GM21423 (cell line): ENCODE measurements around the gene PNMA5.
"Not testable (repeated sequence)": the region's sequence is repeated elsewhere in the genome, so short reads cannot be mapped to it uniquely, and the experiment has no call there.

Experiments
- ATAC-seq: cut with Tn5 transposase; IDR thresholded peaks from one replicate; pipeline ENCODE4 v1.9.1; 2021; ENCODE audit warnings: mild to moderate bottlenecking, moderate library complexity; ENCODE audit not compliant: unreplicated experiment

PNMA5 gene

DNA sequence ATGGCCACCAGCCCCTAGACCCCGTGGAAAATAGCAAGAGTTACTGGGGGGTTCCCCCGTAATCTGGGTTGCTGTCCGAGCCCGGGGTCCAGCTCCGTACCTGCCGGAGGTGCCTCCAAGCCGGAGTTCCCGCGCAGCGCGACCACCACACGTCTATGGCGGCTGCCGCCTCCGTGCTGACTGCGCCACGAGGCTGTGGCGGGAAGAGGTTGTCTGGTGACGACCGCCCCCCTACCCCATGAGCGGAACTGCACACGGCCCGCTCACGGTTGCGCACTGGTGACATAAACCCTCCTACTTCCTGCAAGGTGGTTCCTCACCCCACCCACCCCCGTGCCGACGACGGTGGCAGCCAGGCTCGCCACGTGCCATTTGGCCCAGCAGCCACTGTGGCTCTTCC, at the start of gene PNMA5:
Gene PNMA5 (minus strand): TSS at position 184 of the 400 bp plus-strand sequence. CDS start 2,518 bp downstream, outside the sequence.
- no peak for ATAC-seq

DNA sequence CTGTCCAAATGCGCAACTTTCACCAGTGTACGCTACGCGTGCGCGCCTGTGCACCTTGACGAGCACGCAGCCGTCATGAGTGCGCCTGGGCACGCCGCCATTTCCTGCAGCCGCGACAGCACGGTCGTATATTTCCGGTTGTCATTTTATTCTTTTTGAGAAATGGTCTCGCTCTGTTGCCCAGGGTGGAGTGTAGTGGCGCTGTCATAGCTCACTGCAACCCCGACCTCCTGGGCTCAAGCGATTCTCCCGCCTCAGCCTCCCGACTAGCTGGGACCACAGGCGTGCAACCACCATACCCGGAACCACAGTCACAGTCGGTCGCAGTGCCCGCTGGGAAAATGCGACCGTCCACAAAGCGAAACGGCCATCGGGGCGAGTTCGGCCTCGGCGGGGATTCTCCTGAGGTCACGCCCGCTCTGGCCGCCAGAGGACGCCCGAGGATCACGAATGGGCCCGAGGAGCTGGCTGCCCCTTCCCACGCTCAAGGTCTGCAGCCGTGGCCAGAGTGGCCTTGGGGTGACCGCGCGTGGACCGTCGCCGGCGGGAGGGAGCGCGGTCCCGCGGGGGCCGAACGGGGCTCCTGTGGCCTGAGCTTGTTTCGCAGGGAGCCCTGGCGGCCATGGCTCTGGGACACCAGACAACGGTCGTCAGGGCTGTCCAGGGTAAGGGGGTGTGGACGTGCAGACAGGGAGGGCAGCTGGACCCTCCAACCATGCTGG, 38.6 kb upstream of the PNMA5 start:
- ATAC-seq, result peak; percentile 93

DNA sequence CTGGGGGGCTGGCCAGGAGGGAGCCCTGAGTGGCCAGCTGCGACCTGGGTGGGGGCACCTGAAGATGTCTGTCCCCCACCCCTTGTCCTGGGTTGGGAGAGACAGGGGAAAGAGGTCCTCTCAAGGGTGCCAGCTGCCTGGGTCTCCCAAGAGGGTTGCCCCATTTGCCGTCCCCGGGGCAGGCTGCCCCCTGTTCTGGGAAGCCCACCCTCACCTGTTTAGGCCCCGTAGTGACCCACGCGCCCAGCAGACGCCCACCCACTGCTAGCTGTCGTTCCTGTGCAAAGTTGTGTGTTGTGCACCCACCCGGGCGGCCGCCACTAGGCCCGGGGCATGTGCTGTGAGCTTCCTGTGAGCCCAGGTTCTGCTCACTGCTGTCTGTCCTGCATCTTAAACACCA, 36.9 kb upstream of the PNMA5 start:
- ATAC-seq, result no peak

DNA sequence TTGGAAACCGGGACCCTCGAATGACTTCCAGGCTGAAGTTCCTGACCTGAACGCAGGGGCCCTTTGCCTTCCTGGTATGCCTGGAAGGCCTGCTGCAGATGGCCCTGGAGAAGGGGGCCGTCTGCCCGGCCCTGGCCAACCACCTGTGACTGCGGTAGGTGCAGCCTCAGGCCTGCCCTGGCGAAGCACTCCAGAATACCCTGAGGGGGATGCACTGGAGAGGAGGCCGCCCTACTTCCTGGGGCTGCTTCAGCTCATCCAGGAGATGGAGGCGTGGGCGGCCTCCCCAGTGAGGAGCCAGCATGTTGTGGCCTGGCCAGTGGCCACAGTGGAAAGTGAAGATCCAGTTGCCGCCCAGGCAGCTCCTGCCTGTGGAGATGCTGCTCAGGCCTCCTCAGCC, 36.0 kb upstream of the PNMA5 start:
- no peak for ATAC-seq

DNA sequence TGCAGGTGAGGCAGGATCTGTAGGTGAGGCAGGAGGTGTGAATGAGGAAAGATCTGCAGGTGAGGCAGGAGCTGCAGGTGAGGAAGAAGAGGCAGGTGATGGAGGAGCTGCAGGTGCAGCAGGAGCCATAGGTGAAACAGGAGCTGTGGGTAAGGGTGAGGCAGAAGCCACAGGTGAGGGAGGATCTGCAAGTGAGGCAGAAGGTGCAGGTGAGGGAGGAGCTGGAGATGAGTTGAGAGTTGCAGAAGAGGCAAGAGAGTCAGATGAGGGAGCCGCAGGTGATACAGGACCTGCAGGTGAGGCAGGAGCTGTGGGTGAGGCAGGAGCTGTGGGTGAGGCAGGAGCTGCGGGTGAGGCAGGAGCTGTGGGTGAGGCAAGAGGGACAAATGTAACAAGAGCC, 35.2 kb upstream of the PNMA5 start:
- no peak for ATAC-seq

DNA sequence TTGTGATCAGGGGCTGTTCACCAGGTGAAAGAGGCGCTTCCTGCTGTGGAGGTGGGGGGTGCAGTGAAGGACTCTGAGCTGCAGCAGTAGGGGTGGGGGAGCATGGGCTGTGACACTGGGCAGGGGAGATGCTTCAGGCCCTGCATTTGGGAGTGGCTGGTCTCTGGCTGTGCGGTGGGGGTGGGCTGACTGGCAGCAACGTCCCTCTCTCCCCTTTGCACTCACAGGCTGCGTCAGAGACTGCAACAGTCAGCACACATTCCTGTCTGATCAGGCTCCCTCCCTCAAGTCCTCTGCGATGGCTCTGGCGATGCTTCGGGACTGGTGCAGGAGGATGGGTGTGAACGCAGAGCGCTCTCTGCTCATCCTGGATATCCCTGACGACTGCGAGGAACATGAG, 34.6 kb upstream of the PNMA5 start:
- ATAC-seq, result not testable (repeated sequence)

DNA sequence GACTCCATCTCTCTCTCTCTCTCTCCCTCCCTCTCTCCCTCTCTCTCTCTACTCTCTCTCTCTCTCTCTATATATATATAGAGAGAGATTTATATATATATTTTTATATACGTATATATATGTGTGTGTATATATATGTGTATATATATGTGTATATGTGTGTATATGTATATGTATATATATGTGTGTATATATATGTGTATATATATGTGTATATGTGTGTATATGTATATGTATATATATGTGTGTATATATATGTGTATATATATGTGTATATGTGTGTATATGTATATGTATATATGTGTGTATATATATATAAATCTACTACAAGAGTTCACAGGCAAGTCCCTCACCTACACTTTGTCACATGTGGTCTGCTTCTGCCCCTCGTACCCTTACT, 32.6 kb upstream of the PNMA5 start:
- not testable (repeated sequence) for ATAC-seq

DNA sequence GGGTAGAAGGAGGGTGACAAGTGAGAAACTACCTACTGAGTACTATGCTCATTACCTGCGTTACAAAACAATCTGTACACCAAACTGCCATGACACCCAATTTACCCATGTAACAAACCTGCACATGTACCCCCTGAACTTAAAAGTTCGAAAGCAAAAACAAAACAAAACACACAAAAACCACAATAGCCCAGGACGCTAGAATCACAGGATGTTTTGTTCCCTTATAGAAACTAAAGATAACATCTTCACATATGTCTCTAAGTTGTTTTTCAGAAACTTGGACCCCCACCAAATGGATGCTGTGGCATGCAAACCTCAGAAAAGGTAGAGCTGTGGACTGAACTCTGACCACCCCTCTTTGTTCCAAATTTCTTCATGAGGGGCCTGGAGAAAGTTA, 25.2 kb upstream of the PNMA5 start:
- no peak for ATAC-seq

DNA sequence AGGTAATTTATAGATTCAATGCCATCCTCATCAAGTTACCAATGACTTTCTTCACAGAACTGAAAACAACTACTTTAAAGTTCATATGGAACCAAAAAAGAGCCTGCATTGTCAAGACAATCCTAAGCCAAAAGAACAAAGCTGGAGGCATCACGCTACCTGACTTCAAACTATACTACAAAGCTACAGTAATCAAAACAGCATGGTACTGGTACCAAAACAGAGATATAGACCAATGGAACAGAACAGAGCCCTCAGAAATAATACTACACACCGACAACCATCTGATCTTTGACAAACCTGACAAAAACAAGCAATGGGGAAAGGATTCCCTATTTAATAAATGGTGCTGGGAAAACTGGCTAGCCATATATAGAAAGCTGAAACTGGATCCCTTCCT, 23.3 kb upstream of the PNMA5 start:
- ATAC-seq, result not testable (repeated sequence)

DNA sequence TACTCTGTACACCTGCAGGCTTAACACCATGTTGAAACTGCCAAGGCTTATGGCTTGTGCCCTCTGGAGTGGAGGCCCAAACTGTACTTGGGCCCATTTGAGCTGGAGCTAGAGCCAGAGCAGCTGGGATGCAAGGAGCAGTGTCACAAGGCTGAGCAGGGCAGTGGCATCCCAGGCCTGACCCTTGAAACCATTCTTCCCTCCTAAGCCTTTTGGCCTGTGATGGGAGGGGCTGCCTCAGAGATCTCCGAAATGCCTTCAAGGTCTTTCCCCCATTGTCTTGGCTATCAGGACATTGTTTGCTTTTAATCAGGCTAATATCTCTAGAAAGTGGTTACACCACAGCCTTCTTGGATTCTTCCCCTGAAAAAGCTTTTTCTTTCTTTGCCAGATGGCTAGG, 10.9 kb upstream of the PNMA5 start:
- no peak for ATAC-seq

DNA sequence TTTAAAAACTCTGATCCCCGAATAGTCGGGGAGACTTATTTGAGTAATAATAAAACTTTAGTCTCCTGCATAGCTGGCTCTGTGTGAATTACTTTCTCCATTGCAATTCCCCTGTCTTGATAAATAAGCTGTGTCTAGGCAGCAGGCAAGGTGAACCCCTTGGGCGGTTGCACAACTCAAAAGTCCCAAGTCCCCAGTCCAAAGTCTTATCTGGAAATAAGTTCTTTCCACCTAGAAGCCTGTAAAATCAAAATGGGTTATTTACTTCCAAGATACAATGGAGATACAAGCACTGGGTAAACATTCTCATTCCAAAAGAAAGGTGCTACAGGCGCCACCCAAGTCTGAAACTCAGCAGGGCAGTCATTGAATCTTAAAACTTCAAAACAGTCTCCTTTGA, 10.1 kb upstream of the PNMA5 start:
- ATAC-seq, result no peak

DNA sequence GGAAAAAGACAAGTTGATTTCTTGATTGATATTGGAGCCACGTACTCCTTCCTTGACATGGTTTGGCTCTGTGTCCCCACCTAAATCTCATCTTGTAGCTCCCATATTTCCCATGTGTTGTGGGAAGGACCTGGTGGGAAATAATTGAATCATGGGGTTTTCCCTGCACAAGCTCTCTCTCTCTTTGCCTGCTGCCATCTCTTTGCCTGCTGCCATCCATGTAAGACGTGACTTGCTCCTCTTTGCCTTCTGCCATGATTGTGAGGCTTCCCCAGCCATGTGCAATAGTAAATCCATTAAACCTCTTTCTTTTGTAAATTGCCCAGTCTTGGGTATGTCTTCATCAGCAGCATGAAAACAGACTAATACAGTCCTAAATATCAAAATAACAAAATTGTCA, 8.3 kb upstream of the PNMA5 start:
- not testable (repeated sequence) for ATAC-seq

DNA sequence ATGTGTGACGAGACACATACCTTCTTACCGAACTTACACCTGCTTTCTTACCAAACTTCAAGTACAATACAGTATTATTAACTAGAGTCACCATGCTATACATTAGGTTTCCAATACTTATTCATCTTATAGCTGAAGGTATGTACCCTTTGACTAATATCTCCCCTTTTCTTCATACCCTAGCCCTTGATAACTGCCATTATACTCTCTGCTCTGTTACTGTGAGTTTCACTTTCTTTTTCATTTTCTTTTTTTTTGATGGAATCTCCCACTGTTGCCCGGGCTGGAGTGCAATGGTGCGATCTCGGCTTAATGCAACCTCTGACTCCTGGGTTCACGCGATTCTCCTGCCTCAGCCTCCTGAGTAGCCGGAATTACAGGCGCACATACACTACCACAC, 3.4 kb upstream of the PNMA5 start:
- no peak for ATAC-seq

DNA sequence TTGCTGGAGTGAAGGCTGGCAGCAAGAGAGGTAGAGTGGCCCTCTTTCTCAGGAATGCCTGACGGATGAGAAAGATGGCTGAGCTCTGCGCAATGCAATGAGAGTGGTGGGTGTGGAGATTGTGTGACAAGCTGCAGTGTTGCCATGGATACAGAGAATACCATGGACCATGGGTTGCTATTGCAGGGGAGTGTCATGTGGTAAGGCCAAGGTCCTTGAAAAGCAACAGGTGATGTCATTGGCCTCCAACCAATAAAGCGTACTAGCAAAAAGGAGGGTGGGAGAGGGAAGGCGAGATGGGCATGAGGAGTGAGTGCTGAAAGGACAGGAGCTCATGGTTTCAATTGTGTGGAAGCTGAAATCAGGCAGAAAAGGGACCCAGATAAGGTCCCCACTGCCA, 1.8 kb downstream of the PNMA5 start:
- no peak for ATAC-seq

DNA sequence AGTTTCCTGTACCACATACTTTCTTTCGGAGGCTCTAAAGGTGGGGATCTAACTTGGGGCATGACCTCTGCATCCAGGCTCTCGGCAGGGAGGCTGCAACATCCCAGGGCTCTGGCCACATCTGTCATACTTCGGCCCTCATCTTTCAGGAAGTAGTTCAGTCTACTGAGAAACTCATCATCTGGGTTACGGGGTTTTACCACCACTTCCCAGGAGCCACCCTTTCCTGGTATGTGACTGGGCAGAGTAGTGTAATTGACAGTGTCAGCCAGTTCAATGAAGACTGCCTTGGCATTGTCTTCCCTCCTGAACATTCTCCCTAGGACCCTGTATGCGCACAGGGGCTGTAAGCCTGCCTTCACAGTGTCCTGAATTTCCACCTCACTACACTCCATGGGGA, 2.8 kb downstream of the PNMA5 start:
- no peak for ATAC-seq

DNA sequence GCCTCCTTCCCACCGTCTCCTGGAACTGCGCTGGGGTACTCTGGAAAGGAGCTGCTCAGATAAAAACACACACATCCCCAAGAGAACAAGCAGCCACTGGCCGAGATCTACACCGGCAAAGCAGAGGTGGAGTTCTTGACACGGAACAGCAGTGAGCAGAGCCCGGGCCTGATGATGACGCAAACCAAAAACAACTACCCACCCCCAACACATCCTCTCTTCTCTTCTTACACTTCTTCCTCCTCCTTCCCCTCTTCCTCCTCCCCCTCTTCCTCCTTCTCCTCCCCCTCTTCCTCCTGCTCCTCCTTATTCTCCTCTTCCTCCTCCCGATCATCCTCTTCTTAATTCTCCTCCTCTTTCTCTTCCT, 4.6 kb downstream of the PNMA5 start:
- no peak for ATAC-seq

DNA sequence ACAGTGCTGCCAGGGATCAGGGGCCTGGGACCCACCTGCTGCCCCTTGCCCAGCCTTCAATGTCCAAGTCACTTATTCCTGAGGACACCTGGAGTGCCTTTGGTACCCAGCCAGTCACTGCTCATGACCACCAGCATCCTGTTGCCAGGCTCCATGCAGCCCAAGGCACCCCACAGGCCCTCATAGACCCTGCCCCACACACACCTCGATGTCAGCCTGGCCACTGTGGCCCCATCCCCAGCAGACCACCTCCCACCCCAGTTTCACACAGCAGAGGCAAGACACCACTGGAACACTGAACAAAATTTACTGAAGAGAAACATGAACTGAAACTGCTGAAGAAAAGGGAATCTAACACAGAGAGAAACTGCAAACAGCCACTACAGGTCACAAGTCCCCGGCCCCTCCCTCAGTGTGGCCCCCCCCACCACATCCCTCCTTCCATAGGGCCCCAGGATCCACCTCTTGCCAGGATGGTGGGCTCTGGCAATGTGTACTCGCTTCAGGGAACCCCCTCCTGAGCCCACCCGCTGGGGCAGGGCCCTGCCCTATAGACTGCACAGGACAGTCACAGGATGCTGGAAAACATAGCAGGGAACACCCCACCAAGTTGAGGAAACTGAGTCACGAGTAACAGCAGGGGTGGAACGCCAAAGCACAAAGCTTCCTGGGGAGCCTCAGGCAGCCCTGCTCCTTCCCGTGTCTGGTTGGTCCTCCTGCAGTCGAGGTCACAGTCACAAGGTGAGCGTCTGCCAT, 5.2 kb downstream of the PNMA5 start:
- ATAC-seq, result no peak

DNA sequence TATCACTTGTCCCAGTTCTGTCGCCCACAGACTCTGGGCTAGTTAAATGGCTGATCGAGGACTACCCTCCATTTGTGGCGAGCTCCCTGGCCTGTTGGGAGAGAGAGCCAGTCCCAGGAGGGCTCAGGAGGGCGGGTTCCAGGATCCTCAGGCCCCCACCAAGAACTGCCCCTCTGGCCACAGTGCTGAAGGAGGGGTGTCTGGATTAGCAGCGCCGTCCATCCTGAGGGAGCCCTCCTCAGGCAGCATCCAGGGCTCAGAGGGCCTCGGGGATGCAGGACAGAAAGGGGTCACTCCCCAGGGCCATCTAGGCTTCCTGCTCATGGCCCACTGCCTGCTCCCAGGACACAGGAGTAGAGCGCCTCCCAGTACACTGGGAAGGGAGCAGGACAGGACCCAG, 6.1 kb downstream of the PNMA5 start:
- no peak for ATAC-seq

DNA sequence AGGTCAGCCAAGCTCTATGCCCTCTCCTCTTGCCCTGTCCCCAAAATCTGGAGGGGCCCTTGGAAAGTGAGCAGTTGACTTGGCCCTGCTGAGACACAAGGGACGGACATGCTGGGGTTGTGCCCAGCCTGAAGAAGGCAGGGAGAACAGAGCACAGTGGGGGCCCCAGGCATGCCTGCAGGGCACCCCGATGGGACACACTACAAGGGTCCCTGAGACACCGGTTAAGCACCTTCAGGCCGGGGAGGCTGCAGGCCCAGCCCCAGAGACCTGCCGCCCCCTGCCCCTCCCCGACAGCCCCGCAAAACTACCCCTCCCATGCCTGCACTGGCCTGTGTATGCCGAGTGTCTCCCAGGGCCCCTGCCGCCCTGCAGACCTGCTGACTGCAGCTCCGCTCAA, 6.8 kb downstream of the PNMA5 start:
- not testable (repeated sequence) for ATAC-seq

DNA sequence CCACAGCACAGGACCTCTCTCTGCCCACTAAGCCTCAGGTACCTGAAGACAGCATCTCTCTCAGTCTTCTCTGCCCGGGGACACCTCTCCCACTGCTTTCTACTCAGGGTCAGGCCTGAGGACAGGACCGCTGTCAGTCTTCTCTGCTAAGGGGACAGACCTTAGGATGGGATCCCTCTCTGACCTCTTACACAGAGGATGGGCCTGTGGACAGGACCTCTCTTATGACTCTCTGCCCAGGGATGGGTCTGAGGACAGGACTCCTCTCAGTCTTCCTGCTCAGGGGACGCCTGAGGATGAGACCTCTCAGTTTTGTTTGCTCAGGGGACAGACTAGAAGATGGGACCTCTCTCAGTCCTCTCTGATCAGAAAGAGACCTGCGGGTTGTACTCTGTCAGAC, 8.5 kb downstream of the PNMA5 start:
- ATAC-seq, result not testable (repeated sequence)

DNA sequence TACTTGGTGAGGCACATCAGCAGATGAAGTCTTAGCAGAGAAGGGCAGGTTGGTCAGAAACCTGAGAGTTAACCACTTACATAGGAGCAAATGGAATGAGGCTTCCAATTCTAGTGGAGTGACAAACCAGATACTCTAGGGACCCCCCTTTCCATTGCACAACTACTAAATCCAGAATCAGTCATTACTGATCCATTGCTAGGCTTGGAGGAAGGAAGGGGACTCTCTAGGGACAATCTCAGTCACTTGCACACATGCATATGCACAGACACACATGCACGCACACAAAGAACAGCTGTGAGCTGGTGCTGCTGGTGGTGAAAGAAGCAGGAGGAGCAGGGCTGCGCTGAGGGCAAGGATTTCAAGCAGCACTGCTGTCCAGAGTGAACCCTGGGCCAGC, 25.7 kb downstream of the PNMA5 start:
- ATAC-seq, result no peak

DNA sequence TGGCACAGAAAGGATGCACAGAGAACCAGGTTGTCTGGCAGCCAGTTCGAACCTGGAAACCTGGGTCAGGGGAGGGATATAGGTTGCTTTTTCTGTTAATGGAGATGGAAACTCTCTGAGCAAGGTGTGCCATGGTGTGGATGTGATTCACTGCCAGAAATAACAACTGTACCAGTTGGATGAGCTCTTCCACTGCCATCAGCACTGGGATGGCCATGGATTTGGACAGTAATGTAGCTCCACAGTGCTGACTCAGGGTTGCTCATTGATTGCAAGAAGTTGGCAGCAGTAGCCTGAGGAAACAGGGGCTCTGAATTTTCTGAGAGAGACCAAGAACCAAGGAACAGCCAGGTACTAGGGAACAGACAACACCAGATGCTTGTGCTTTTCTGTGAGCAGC, 33.8 kb downstream of the PNMA5 start:
- ATAC-seq, result no peak

DNA sequence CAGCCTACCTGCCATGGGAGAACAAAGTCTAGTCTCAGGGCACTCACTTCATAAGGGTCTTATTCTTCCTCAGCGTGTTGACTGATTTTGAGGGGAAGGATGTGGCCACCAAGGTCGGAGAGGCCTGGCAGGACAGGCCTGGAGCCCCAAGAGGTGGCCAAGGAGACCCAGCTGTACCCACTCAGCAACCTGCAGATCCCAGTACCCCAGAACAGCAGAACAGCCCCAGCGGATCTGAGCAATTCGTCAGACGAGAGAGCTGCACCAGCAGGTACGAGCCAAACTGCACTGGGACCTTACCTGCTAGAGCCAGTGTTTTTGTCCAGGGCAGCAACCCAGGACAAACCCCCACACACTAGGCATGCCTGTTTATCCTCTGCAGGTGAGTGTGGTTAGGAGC, 34.3 kb downstream of the PNMA5 start:
- ATAC-seq, result no peak
